Activated B cell treated with CpG ODN at 0.5 μM for 24 hours (primary cell): Measurements from ENCODE around the gene GAREM1. TPM values are rescaled to one million over a fixed set of nuclear protein-coding genes. Genes with fewer than 3 reads are reported as not detected.

Experiments used
- ATAC-seq: fragments of 200-7000 bp; cut with Tn5 transposase; one replicate; pipeline ENCODE4 v1.10.0; 2021; ENCODE audit warnings: low read depth, mild to moderate bottlenecking, moderate library complexity
- CTCF ChIA-PET: fragments of 350-600 bp; sonication (Branson Sonifier 250); formaldehyde crosslinking; loops from one replicate; lab custom pipeline; 2021; ENCODE audit warnings: antibody characterized with exemption; lab: Charles Lee
- POLR2A ChIA-PET: fragments of 350-600 bp; sonication (Branson Sonifier 250); formaldehyde crosslinking; loops from one replicate; lab custom pipeline; 2021; ENCODE audit warnings: antibody characterized with exemption; lab: Charles Lee
- DNase-seq: peaks from one replicate; pipeline ENCODE4 v3.0.0; 2022
- H3K27ac Mint-ChIP-seq: one replicate; pipeline ENCODE4 v1.8.0; 2020; ENCODE audit warnings: mixed read lengths
- H3K27me3 Mint-ChIP-seq: one replicate; pipeline ENCODE4 v1.8.0; 2021; ENCODE audit warnings: mixed read lengths
- H3K36me3 Mint-ChIP-seq: one replicate; pipeline ENCODE4 v1.8.0; 2021; ENCODE audit warnings: low read depth, mixed read lengths
- H3K4me1 Mint-ChIP-seq: one replicate; pipeline ENCODE4 v1.8.0; 2021; ENCODE audit warnings: mixed read lengths
- H3K4me3 Mint-ChIP-seq: one replicate; pipeline ENCODE4 v1.8.0; 2020; ENCODE audit warnings: mild to moderate bottlenecking, mixed read lengths
- H3K9me3 Mint-ChIP-seq: one replicate; pipeline ENCODE4 v1.8.0; 2020; ENCODE audit warnings: mixed read lengths
- CTCF ChIP-seq: fragments of 200-600 bp; IDR thresholded peaks from one replicate; pipeline ENCODE4 v1.8.0; 2022; ENCODE audit warnings: antibody characterized with exemption, mild to moderate bottlenecking
- intact Hi-C: fragments of 100-400 bp; cut with micrococcal nuclease; formaldehyde crosslinking; loops from one replicate; pipeline ENCODE4 v1.15.1; 2024
- total RNA-seq: library from RNA; stranded (reverse); gene quantifications from 2 replicates; pipeline ENCODE4 v1.2.3, GENCODE V29; 2022

GAREM1 gene
- total RNA-seq, 1 donor from 2014 or later = not detected

- CTCF ChIA-PET = no interaction called here
- Mint-ChIP-seq H3K9me3 (no peaks in the 10 kb centered on the region), H3K4me1 (no peaks in the 10 kb centered on the region), H3K4me3 (no peak overlapping the region), H3K27ac (no peak overlapping the region), H3K36me3 (no peaks in the 10 kb centered on the region), H3K27me3 (peaks cover 4% of the 10 kb centered on the region)
- POLR2A ChIA-PET = no interaction called here
- no peak for TF ChIP-seq CTCF
- ATAC-seq = no peak
- intact Hi-C loops = no loop called here
- no peak for DNase-seq
These were observed 194.4 kb downstream of the GAREM1 start for GRCh38 chr18:32276256-32276655.

- Mint-ChIP-seq H3K4me1 (no peaks in the 10 kb centered on the region), H3K36me3 (no peaks in the 10 kb centered on the region), H3K27me3 (peaks cover 4% of the 10 kb centered on the region), H3K27ac (no peak overlapping the region), H3K4me3 (no peak overlapping the region), H3K9me3 (no peaks in the 10 kb centered on the region)
- TF ChIP-seq CTCF = no peak
- ChIA-PET CTCF (no interaction called here), POLR2A (no interaction called here)
- DNase-seq (no peak), ATAC-seq (no peak)
- intact Hi-C loops = no loop called here
These were observed 195.5 kb downstream of the GAREM1 start for GRCh38 chr18:32275221-32275620.

GRCh38 chr18:32274307-32274706 is 196.4 kb downstream of the GAREM1 start:
- no peak overlapping the region for H3K4me3 Mint-ChIP-seq
- peaks cover 4% of the 10 kb centered on the region for H3K27me3 Mint-ChIP-seq
- TF ChIP-seq CTCF = no peak
- no peak for ATAC-seq
- DNase-seq = no peak
- no peak overlapping the region for H3K27ac Mint-ChIP-seq
- POLR2A ChIA-PET = no interaction called here
- no peaks in the 10 kb centered on the region for H3K4me1 Mint-ChIP-seq
- intact Hi-C loops = no loop called here
- CTCF ChIA-PET = no interaction called here
- no peaks in the 10 kb centered on the region for H3K36me3 Mint-ChIP-seq
- H3K9me3 Mint-ChIP-seq = no peaks in the 10 kb centered on the region

- Mint-ChIP-seq H3K27ac (no peak overlapping the region), H3K4me1 (no peaks in the 10 kb centered on the region), H3K27me3 (peaks cover 2% of the 10 kb centered on the region), H3K4me3 (no peak overlapping the region), H3K9me3 (no peaks in the 10 kb centered on the region), H3K36me3 (no peaks in the 10 kb centered on the region)
- ATAC-seq (no peak), DNase-seq (no peak)
- TF ChIP-seq CTCF = no peak
- ChIA-PET POLR2A (interaction anchor here (0.6 kb wide), 1 partner anchor 698 kb away, joined by 8 read pairs; no protein-coding TSS in a partner anchor), CTCF (interaction anchor here (0.6 kb wide), 1 partner anchor 22 kb away, joined by 3 read pairs; no protein-coding TSS in a partner anchor)
- intact Hi-C loops = loop anchor here (1.0 kb wide), 1 partner anchor 281 kb away; no protein-coding TSS in a partner anchor
These were observed 198.9 kb downstream of the GAREM1 start for GRCh38 chr18:32271672-32272208.

GRCh38 chr18:32270341-32270740 is 200.3 kb downstream of the GAREM1 start:
- no peaks in the 10 kb centered on the region for H3K4me1 Mint-ChIP-seq
- DNase-seq (no peak), ATAC-seq (no peak)
- H3K27ac Mint-ChIP-seq = no peak overlapping the region
- intact Hi-C loops = no loop called here
- no peaks in the 10 kb centered on the region for H3K9me3 Mint-ChIP-seq
- no peaks in the 10 kb centered on the region for H3K36me3 Mint-ChIP-seq
- POLR2A ChIA-PET = no interaction called here
- peaks cover 2% of the 10 kb centered on the region for H3K27me3 Mint-ChIP-seq
- CTCF ChIA-PET = no interaction called here
- TF ChIP-seq CTCF = no peak
- no peak overlapping the region for H3K4me3 Mint-ChIP-seq
